GM19035 (cell line): Measurements from ENCODE around the gene PTGER1.
"Not testable (repeated sequence)": the region's sequence is repeated elsewhere in the genome, so short reads cannot be mapped to it uniquely, and the experiment has no call there.

Experiments used
- ATAC-seq: cut with Tn5 transposase; IDR thresholded peaks from one replicate; pipeline ENCODE4 v1.9.1; 2021; ENCODE audit not compliant: unreplicated experiment

PTGER1 gene

DNA sequence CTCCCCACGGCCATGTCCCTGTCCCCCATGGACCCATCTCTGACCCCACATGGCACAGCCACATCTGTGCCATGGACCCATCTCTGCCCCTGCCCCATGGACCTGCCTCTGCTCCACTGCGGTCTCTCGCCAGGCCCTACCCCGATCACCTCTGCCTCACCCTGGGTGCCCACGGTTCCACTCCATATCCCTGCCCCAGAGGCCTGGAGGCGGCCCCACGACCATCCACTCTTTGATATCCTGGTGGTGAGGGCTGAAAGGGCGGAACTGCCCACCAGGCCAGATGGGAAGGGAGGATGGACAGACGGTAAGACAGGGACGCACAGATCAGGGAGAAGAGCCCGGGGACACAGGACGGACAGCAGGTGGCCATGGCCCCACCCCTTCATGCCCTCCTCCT is 327 bp downstream of the PTGER1 start:
- ATAC-seq: no peak

DNA sequence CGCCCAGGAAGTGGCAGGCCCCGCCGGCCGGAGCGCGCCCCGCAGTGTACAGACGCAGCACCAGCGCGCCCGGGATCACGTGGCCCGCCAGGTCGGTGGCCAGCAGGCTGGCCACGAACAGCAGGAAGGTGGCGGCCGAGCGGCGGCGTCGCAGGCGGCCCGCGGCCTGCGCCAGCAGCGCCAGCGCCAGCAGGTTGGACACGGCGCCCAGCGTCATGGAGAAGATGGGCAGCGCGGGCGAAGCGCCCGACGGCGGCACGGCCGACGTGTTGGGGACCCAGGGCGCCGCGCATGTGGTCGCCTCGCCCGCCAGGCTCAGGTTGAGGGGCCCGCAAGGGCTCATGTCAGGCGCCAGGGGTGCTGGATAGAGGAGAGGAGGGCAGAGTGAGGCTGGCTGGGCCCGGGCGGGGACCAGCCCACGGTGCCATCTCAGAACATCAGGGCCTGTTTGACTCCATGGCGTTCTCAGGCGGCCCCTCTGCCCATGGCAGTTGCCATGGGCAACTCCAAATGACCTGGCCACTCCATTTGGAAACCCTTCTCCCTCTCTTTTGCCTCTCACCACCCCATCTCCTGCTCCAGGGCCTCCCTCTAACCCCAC is 1.1 kb downstream of the PTGER1 start:
- ATAC-seq: no peak

DNA sequence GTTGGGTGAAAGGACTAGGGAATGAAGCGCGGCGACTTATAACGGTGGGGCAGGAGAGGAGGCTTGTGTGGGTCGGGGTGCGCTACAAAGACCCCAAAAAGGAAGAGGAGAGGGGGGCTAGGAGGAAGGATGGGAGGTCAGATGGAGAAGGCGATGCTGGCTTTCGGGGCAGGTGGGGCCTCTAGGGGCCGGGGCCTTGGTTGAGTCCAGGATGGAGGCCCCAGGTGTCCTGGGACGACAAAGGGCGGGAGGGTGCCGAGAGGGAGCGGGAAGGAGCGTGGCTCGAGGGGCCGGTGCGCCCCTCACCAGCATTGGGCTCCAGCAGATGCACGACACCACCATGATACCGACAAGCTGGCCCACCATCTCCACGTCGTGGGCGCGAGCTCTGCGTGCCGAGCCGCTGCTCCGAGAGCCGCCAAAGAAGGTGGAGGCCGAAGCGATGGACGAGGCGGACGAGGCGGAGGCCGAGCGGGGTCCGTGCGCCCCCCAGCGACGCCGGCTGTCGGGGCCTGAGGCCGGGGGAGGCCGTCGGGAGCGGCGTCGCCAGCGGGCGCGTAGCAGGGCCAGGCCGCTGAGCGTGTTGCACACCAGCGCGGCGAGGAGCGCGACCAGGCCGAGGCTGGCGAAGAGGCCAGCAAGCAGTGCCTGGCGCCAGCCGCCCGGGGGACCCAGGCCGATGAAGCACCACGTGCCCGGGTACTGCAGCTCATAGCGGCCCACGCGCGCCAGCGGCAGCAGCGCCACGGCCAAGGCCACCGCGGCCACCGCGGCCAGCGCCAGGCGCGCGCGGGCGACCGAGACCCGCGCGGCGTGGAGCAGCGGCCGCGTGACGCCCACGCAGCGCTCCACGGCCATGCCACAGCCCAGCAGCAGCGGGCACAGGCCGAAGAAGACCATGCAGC is 1.8 kb downstream of the PTGER1 start:
- no peak for ATAC-seq

DNA sequence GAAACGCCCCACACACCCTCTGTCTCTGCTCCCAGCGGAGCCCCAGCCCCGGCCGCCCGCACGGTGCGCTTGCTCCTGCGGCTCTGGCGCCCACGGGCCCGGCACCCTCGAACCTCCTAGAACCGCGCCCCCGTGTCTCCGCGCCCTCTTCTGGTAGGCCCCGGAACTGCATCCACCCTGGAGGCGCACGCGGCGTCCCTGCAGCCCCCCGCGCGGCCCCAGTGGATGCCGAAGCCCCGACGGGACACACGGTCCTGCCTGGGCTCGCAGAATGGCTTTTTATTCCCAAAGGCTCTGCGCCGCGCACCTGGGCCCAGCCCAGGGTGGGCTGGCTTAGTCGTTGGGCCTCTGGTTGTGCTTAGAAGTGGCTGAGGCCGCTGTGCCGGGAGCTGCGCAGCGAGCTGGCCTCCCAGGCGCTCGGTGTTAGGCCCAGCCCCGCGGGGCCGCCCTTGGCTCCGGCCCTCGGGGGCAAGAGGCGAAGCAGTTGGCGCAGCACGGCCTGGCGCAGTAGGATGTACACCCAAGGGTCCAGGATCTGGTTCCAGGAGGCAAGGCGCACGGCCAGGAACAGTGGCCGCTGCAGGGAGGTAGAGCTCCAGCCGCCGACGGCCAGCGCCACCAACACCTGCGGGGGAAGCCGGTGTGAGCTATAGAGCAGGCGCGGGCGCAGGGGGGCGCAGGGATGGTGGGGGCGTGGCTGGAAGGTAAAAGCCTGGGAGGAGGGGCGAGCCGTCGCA is 2.8 kb downstream of the PTGER1 start:
- ATAC-seq: no peak

DNA sequence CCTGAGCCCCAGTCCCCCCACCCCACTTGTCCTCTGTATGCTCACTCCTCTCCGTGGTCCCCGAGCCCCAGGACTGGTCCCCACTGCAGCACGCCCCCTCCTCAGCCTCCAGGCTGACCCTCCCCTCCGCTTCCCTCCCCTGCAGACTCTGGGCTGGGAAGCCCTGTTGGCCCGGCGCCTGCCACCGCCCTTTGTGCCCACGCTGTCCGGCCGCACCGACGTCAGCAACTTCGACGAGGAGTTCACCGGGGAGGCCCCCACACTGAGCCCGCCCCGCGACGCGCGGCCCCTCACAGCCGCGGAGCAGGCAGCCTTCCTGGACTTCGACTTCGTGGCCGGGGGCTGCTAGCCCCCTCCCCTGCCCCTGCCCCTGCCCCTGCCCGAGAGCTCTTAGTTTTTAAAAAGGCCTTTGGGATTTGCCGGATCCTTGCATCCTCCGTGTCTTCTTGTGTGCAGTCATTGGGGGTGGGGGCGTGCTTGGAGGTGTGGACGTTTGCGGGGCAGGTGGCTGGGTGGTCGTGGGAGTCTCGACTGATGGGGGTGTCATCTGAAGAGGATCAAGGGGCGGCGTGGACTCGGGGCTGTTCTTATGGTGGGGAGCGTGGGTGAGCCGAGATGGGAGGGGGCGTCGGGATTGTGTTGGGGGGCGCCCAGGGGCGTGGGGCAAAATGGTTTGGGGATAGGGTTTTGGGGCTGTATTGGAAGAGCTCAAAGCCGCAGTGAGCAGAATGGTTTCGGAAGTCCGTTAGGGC is 3.5 kb downstream of the PTGER1 start:
- no peak for ATAC-seq

DNA sequence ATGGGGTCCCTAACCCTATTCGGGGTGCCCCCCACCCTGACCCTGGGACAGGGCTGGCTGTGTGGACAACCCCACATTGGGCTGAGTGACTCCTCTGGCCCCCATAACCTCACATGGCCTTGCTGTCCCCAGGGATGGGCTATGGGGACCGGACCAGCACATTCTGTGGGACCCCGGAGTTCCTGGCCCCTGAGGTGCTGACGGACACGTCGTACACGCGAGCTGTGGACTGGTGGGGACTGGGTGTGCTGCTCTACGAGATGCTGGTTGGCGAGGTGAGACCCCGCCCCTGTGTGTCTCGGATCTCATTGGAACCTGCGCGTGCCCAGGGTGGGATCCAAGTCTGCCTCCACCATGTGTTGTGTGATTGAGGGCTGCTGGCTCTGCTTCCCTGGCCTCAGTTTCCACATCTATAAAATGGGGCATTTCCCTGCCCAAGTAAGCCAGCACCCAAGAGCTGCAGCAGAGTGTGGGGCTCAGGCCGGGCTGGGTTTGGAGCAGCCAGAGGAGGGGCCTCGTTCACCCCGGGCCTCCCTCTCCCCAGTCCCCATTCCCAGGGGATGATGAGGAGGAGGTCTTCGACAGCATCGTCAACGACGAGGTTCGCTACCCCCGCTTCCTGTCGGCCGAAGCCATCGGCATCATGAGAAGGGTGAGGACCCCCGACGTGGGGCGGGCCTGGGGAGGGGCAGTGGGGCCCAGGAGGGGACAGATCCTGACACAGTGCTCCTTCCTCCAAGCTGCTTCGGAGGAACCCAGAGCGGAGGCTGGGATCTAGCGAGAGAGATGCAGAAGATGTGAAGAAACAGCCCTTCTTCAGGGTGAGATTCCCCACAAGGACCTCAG is 4.9 kb downstream of the PTGER1 start:
- ATAC-seq: no peak

DNA sequence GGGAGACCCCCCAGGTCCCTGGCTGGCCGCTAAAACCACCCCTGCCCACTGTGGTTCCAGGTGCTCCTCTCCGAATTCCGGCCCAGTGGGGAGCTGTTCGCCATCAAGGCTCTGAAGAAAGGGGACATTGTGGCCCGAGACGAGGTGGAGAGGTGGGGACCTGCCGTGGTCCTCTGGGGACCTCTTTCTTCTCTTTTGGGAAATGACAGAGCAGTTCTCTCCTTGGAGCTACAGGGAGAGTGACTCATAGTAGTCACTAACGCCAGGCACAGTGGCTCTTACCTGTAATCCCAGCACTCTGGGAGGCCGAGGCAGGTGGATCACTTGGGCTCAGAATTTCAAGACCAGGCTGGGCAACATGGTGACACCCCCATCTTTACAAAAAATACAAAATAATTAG is 7.3 kb downstream of the PTGER1 start:
- no peak for ATAC-seq

DNA sequence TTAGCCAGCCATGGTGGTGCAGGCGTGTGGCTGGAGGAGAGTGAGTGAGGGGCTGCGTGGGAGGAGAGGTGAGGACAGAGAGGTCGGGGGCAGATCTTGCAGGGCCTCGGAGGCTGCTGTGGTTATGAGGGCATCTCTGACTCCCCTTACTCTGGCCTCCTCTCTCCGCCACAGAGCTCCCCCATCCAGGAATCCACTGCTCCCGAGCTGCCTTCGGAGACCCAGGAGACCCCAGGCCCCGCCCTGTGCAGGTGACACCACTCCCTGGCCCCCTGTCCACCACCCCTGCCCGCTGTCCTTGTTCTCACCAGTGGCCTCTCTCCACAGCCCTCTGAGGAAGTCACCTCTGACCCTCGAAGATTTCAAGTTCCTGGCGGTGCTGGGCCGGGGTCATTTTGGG is 7.8 kb downstream of the PTGER1 start:
- no peak for ATAC-seq

DNA sequence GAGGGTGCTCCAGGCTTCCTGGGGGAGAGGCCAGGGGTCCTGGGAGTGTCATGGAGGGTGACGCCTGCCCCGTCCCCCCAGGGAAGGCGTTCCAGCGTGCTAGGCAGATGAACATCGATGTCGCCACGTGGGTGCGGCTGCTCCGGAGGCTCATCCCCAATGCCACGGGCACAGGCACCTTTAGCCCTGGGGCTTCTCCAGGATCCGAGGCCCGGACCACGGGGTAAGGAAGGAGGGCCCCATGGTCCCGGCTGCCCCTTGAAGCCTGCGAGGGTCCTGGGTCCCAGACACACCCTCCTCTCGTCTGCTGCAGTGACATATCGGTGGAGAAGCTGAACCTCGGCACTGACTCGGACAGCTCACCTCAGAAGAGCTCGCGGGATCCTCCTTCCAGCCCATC is 11.4 kb downstream of the PTGER1 start:
- ATAC-seq: no peak

DNA sequence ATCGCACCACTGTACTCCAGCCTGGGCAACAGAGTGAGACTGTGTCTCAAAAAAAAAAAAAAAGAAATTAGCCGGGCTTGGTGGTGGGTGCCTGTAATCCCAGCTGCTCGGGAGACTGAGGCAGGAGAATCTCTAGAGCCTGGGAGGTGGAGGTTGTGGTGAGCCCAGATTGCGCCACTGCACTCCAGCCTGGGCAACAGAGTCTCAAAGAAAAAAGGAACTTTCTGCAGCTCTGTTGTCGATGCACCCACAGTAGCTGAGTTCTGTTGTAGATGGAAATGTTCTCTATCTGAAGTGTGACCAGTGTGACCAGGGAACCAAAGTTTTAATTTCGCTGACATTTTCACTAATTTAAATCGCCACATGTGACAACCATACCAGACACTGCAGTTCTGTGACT is 12.8 kb downstream of the PTGER1 start:
- ATAC-seq: not testable (repeated sequence)

DNA sequence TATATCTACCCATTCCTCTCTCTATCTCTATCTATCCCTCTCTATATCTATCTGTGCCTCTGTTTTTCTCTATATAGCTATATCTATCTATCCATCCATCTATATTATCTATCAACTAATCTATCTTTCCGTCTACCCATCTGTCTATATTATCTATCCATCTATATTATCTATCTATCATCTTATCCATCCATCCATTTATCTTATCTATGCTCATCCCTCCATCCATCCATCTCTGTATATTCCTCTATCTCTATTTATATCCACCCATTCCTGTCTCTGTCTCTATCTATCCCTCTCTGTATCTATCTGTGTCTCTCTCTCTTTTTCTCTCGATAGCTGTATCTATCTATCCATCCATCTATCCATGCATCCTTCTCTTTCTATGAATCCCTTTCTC is 14.2 kb downstream of the PTGER1 start:
- ATAC-seq: no peak

DNA sequence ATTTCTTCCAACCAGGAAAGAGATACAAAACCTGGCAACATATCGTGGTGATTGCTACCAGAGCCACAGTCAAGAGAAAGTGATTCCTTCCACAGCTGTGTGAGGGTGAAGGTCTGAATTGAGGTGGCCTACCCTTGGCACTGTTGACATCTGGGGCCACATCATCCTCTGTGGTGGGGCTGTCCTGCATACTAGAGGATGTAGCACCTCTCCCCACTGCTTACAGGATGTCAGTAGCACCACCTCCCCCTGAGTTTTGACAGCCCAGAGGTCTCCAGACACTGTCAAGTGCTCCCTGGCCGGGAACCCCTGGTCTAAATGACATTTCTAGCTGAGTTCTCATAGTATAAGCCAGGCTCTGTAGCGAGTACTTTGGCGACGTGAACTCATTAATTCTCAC is 15.5 kb downstream of the PTGER1 start:
- no peak for ATAC-seq

DNA sequence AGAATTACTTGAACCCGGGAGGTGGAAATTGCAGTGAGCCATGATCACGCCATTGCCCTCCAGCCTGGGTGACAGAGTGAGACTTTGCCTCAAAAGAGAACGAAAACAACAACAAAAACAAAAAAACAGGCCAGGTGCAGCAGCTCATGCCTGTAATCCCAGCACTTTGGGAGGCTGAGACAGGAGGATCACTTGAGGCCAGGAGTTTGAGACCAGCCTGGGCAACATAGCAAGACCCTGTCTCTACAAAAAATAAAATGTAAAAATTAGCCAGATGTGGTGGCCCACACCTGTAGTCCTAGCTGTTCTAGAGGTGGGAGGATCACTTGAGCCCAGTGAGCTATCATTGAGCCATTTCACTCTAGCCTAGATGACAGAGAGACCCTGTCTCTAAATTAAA is 22.9 kb downstream of the PTGER1 start:
- ATAC-seq: not testable (repeated sequence)

DNA sequence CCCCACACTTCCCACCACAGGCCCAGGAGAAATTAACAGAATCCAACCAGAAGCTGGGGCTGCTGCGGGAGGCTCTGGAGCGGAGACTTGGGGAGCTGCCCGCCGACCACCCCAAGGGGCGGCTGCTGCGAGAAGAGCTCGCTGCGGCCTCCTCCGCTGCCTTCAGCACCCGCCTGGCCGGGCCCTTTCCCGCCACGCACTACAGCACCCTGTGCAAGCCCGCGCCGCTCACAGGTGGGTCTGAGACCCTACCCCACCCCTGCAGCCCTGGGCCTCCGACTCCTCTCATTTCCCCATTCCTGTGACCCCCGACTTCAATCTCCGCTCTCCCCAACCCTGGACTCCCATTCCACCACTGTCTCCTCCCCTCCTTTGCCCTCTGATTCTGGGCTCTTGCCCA is 24.3 kb downstream of the PTGER1 start:
- no peak for ATAC-seq

DNA sequence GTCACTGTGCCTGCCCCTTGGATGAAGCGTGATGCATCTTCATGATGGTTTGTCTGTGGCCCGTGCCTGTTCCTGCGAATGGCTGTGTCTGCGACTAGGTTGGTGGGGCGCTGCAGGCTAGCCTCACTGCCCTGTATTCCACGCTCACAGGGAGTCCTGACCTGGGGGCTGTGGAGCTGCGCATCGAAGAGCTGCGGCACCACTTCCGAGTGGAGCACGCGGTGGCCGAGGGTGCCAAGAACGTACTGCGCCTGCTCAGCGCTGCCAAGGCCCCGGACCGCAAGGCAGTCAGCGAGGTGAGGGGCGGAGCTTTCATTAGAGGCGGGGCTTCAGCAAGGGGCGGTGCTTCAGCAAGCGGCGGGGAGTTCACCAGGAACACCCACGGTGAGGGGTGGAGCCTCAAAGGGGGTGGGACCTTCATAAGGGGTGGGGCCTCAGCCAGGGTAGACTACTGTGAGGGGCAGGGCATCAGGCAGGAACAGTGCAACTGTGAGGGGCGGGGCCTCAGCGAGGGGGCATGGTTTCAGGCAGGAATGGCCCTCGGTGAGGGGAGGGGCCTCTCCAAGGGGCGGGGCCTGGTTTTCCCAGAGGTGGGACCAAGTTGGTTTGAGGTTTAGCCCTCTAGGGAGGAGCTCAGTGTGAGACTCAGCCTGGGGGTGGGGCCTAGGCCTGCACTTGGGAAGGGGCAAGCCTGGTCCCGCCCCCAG is 24.8 kb downstream of the PTGER1 start:
- no peak for ATAC-seq

DNA sequence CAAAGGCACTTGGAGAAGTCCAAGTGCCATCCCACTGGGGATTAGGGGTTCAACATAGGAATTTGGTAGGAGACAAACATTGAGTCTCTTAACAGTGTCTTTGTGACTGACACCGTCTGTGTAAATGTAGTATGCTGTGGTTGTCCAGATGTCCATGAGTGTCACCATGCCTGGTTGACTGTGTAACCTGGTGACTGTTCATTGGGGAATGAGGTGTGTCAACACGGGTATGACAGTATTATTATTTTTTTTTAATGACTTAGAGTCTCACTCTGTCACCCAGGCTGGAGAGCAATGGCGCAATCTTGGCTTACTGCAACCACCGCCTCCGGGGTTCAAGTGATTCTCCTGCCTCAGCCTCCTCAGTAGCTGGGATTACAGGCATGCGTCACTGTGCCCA is 25.8 kb downstream of the PTGER1 start:
- no peak for ATAC-seq

DNA sequence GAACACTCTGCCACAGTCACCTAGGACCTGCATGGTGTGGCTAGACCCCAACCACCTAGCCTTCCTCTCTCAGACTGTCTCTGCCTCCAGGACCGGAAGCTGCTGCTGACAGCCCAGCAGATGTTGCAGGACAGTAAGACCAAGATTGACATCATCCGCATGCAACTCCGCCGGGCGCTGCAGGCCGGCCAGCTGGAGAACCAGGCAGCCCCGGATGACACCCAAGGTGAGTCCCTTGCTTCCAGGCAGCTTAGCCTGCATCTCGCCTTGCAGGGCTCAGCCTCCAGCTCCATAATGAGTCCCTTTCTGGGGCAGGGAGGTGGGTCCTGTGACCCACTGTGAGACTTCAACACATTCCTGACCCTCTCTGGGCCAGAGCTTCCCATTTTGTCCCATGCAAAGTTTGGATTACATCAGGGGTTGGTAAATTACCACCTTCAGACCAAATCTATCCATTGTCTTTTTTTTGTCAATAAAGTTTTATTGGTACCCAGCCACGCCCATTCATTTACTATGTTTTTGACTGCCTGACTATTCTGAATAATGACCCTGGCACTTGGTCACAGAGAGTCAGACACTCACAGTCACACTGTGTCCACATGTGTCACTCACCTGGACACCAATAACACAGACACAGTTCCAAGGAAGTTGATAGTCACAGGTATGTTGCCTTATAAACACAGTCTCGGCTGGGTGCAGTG is 28.7 kb downstream of the PTGER1 start:
- no peak for ATAC-seq

DNA sequence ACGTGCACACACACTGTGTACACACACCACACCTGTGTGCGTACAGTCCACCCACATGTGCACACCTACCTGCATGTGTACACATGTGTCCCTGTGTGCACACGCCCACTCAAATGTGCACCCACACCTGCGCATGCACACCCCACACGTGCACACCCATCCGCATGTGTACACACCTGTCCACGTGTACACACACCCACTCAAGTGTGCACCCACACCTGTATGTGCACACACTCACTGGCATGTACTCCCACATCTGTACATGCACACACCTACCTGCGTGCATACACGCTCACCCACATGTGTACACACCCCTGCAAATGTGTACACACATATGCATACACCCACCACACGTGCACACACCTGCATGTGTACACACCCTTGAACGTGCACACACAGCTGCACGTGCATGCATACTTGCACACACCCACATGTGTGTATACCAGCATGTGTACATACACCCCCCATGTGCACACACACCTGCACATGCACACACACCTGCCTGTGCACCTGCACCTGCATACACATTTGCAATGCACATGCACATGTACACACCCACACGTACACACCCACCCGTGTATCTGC is 31.4 kb downstream of the PTGER1 start:
- ATAC-seq: no peak
